Activated T-cell treated with anti-CD3 and anti-CD28 coated beads, Interleukin-2, amount 50 U/mL, for 24 hours (primary cell): Measurements from ENCODE around the gene HCK.

Source experiments
- DNase-seq: peaks from one replicate; pipeline ENCODE4 v3.0.0-alpha.2; 2020
- H3K27ac Mint-ChIP-seq: 2 replicates; pipeline ENCODE4 v1.8.0; 2020; ENCODE audit warnings: mild to moderate bottlenecking, mixed read lengths
- H3K27me3 Mint-ChIP-seq: 2 replicates; pipeline ENCODE4 v1.8.0; 2020; ENCODE audit warnings: mixed read lengths
- H3K36me3 Mint-ChIP-seq: 2 replicates; pipeline ENCODE4 v1.8.0; 2020; ENCODE audit warnings: low read depth, mixed read lengths
- H3K4me1 Mint-ChIP-seq: 2 replicates; pipeline ENCODE4 v1.8.0; 2020; ENCODE audit warnings: low read depth, mixed read lengths
- H3K4me3 Mint-ChIP-seq: 2 replicates; pipeline ENCODE4 v1.8.0; 2020; ENCODE audit warnings: mild to moderate bottlenecking, moderate library complexity, mixed read lengths
- H3K9me3 Mint-ChIP-seq: 2 replicates; pipeline ENCODE4 v1.8.0; 2020; ENCODE audit warnings: mixed read lengths

HCK gene

DNA sequence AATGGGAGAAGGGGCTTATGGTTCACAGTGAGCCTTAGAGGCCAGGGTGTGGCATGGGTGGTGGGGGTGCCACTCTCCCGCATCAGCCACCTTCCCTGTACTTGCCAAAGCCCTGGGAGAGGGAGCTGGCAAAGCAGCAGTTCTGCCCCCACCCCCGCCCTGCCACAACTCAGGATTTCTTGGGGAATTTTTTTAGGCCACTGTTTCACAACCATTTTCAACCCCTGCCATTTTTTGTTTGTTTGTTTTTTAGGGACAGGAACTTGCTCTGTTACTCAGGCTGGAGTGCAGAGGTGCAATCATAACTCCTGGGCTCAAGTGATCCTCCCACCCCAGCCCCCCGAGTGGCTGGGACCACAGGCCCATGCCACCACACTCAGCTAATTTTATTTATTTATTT is 35.0 kb downstream of the HCK start:
- no peaks in the 10 kb centered on the region for H3K36me3 Mint-ChIP-seq
- peaks cover 28% of the 10 kb centered on the region for H3K27me3 Mint-ChIP-seq
- H3K9me3 Mint-ChIP-seq, result no peaks in the 10 kb centered on the region
- DNase-seq, result no peak
- H3K27ac Mint-ChIP-seq, result no peak overlapping the region
- H3K4me1 Mint-ChIP-seq, result peaks cover 1% of the 10 kb centered on the region
- no peak overlapping the region for H3K4me3 Mint-ChIP-seq

DNA sequence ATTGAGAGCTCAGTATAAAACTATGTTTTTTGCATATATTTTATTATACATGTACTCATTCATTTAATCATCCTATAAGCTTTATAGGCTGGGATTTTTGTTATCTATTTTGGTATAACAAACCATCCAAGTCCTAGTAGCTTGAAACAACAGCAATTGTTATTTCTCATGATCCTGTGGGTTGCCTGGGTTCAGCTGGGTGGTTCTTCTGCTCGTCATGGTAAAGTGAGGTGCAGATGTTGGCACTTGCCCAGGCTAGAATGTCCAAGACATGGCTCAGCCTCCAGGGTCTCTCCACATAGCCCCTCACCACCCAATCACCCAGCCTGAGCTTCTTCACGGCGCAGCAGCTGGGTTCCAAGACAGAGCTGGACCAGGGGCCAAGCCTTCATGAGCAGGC is 36.7 kb downstream of the HCK start:
- no peaks in the 10 kb centered on the region for H3K9me3 Mint-ChIP-seq
- peaks cover 1% of the 10 kb centered on the region for H3K4me1 Mint-ChIP-seq
- H3K36me3 Mint-ChIP-seq, result no peaks in the 10 kb centered on the region
- no peak for DNase-seq
- no peak overlapping the region for H3K27ac Mint-ChIP-seq
- H3K4me3 Mint-ChIP-seq, result no peak overlapping the region
- H3K27me3 Mint-ChIP-seq, result peaks cover 18% of the 10 kb centered on the region

GRCh38 chr20:32089637-32090362 is 37.8 kb downstream of the HCK start:
- Mint-ChIP-seq H3K9me3 (no peaks in the 10 kb centered on the region), H3K4me1 (peaks cover 1% of the 10 kb centered on the region), H3K27ac (no peak overlapping the region), H3K4me3 (no peak overlapping the region), H3K36me3 (no peaks in the 10 kb centered on the region), H3K27me3 (peaks cover 11% of the 10 kb centered on the region)
- DNase-seq, result no peak

DNA sequence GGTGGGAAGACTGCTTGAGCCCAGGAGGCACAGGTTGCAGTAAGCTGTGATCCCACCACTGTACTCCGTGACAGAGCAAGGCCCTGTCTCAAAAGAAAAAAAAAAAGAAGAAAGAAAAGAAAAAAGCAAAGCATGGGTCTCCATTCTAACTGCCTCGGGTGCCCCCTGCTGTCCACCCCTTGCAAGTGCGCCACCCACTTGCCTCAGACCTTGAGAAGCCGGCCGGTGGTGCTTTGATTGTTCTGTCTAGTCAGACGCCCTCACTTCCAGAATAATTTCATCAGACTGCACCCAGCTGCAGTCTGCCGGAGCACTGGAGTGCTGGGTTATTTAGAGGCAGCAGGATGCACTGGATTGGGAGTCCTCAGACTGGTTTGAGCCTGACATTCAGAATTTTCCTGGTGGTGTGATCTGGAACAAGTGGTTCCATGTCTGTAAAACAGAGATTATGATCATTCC is 39.9 kb downstream of the HCK start:
- Mint-ChIP-seq H3K27me3 (peaks cover 4% of the 10 kb centered on the region), H3K27ac (no peak overlapping the region), H3K4me1 (peaks cover 1% of the 10 kb centered on the region)

GRCh38 chr20:32098786-32099185 is 46.7 kb downstream of the HCK start:
- Mint-ChIP-seq H3K4me1 (no peaks in the 10 kb centered on the region), H3K36me3 (no peaks in the 10 kb centered on the region), H3K27ac (no peak overlapping the region), H3K27me3 (peaks cover 21% of the 10 kb centered on the region), H3K9me3 (no peaks in the 10 kb centered on the region), H3K4me3 (no peak overlapping the region)
- DNase-seq, result no peak

More for the DNA sequence above, 39.9 kb downstream of the HCK start:
- peak; percentile 83 for DNase-seq
- no peaks in the 10 kb centered on the region for H3K9me3 Mint-ChIP-seq
- no peaks in the 10 kb centered on the region for H3K36me3 Mint-ChIP-seq
- H3K4me3 Mint-ChIP-seq, result no peak overlapping the region

DNA sequence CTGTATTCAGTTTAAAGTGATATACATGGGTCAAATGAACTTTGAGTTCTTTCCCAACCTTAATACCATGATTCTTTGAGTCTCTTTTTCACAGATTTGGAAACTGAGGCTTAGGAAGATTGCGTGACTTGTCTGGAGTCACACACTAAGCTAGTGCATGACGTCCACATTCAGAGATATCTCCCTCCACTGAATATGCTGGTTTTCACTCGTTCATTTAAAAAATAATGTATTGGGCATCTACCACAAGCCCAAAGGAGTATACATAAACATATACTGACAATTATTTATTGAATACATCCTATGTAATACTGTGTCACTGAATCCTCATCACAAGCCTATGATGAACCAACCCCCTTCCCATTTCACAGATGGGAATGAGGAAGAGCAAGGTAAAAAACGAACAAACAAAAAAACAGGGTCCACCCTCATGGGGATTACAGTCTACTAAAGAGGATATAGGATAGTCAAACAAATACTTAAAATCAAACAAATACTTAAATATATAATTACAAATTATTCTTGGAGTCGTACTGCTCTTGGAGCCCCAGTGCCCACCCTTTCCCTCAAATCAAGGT is 56.9 kb downstream of the HCK start:
- Mint-ChIP-seq H3K36me3 (peaks cover 31% of the 10 kb centered on the region), H3K27ac (peak overlapping the region; percentile 100), H3K4me1 (peaks cover 32% of the 10 kb centered on the region), H3K4me3 (no peak overlapping the region), H3K9me3 (no peaks in the 10 kb centered on the region), H3K27me3 (no peaks in the 10 kb centered on the region)
- no peak for DNase-seq

DNA sequence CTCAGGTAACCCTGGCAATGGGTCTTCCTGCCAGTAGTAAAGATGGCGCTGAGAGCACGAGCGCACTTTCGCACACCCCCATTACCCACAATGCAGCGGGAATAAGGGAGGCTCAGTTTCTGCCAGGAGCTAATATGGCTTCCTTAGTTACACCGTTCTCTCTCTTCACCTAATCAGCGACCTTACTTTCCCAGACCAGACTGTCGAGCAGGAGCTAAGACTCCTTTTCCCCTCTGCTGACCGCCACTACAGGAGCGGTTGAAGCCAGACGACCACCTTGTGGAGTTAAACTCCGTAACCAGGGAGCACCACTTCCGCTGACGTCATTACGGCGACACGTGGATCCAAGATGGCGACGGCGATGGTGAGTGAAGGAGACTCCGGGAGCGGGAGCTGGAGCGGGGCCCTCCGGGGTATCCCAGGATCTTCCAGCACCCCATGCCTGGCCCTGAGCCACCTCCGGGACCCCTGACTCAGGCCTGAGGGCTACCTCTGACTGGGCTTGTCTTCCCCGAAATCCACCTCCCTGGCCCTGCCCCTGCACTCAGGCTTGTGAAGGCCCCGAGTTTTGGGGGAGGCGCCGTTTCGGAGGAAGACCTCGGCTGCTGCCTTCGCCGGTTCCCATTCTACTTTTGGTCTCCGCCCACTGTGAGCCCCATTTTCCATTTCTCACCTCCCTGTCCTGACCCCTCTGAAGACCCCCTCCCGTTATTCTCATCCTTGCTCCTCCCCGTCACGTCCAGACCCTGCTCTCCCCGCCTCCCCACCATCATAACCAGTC is 57.5 kb downstream of the HCK start, which contains the start of gene TM9SF4:
Gene TM9SF4 (plus strand): TSS at position 323 of the 781 bp plus-strand sequence. CDS start 27 bp downstream, at position 350.
- H3K27ac Mint-ChIP-seq, result peak within 1 kb of the TSS; percentile 100
- DNase-seq, result peak; percentile 96
- H3K9me3 Mint-ChIP-seq, result no peaks in the 10 kb centered on the region
- no peaks in the 10 kb centered on the region for H3K27me3 Mint-ChIP-seq
- peaks cover 36% of the 10 kb centered on the region for H3K4me1 Mint-ChIP-seq
- H3K4me3 Mint-ChIP-seq, result peak within 1 kb of the TSS; percentile 88
- H3K36me3 Mint-ChIP-seq, result peaks cover 35% of the 10 kb centered on the region

- Mint-ChIP-seq H3K4me3 (peak overlapping the region; percentile 88), H3K27ac (peak overlapping the region; percentile 100), H3K27me3 (no peaks in the 10 kb centered on the region), H3K36me3 (peaks cover 42% of the 10 kb centered on the region), H3K4me1 (peaks cover 43% of the 10 kb centered on the region), H3K9me3 (no peaks in the 10 kb centered on the region)
- no peak for DNase-seq
Measured at GRCh38 chr20:32110173-32110704, 58.2 kb downstream of the HCK start.

- Mint-ChIP-seq H3K4me1 (peaks cover 46% of the 10 kb centered on the region), H3K4me3 (peak overlapping the region; percentile 88), H3K27ac (peak overlapping the region; percentile 100), H3K36me3 (peaks cover 46% of the 10 kb centered on the region), H3K9me3 (no peaks in the 10 kb centered on the region), H3K27me3 (no peaks in the 10 kb centered on the region)
- DNase-seq, result no peak
Measured at GRCh38 chr20:32110727-32111126, 58.7 kb downstream of the HCK start.

DNA sequence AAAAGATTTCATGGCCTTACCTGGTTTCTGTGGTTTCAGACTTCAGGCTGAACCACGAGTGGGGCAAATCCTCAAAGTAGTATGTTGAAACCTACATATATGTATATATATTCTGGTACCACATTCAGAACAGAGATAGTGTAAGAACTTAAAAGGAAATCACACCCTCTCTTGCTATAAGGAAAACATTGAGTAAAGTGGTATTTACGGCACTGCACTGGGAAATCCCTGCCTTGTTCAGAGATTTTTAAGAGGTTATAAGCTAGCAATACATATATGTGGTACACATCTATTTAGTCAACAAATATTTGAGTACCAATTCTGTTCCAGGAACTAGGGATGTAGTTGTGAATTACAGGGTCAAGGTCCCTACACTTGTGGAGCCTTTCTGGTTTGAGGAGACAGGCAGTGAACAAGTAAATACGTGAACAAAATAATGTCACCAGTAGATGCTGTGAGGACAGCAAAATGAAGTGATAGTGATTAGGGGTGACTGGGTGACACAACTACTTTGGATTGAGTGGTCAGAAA is 59.2 kb downstream of the HCK start:
- H3K4me1 Mint-ChIP-seq, result peaks cover 49% of the 10 kb centered on the region
- peaks cover 50% of the 10 kb centered on the region for H3K36me3 Mint-ChIP-seq
- H3K27me3 Mint-ChIP-seq, result no peaks in the 10 kb centered on the region
- peak overlapping the region; percentile 100 for H3K27ac Mint-ChIP-seq
- peak overlapping the region; percentile 88 for H3K4me3 Mint-ChIP-seq
- no peak for DNase-seq
- no peaks in the 10 kb centered on the region for H3K9me3 Mint-ChIP-seq

DNA sequence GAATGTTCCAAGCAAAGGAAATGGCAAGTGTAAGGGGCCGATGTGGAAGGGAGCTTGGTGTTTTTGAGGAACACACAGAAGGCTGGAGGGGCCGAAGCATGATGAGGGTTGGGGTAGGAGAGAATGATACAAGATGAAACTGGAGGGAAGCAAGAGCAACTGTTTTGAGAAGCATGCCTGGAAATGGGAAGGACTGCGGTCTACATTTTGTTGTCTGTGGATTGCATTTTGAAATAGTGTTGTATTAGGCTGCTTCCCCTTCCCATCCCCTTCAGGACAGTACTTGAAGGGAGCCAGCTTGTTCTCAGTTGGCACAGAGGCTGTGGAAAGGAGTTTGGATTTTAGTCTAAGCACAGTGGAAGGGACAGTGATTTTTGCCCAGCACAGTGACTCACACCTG is 59.7 kb downstream of the HCK start:
- Mint-ChIP-seq H3K4me1 (peaks cover 54% of the 10 kb centered on the region), H3K27ac (peak overlapping the region; percentile 100)

GRCh38 chr20:32112841-32113240 is 60.8 kb downstream of the HCK start:
- peak overlapping the region; percentile 0 for H3K4me3 Mint-ChIP-seq
- no peaks in the 10 kb centered on the region for H3K27me3 Mint-ChIP-seq
- H3K9me3 Mint-ChIP-seq, result no peaks in the 10 kb centered on the region
- H3K4me1 Mint-ChIP-seq, result peaks cover 61% of the 10 kb centered on the region
- peaks cover 64% of the 10 kb centered on the region for H3K36me3 Mint-ChIP-seq
- DNase-seq, result no peak
- H3K27ac Mint-ChIP-seq, result peak overlapping the region; percentile 20

More for the DNA sequence above, 59.7 kb downstream of the HCK start:
- Mint-ChIP-seq H3K36me3 (peaks cover 55% of the 10 kb centered on the region), H3K9me3 (no peaks in the 10 kb centered on the region), H3K4me3 (peak overlapping the region; percentile 27), H3K27me3 (no peaks in the 10 kb centered on the region)
- no peak for DNase-seq

DNA sequence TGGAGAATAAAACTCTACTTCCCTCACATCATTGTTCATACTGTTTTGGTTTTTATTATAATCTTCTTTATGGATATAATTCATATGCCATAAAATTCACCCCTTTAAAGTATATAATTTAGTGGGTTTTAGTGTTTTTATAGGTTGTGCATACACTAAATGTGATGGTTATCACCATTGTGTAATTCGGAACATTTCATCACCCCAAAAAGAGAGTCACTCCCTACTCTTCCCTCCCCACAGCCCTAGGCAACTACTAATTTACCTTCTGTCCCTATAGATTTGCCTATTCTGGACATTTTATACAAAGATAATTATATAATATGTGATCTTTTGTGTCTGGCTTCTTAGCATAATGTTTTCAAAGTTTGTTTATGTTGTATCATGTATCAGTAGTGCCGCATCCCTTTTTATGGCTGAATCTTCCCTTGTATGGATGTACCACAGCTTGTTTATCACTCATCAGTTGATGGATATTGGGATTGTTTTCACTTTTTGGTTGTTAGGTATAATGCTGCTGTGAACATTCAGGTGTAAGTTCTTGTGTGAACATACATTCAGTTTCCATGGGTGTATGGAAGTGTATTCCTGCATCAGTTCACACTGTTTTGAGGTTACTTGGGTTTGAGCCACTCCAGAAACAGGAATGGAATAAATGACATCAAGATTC is 61.7 kb downstream of the HCK start:
- no peaks in the 10 kb centered on the region for H3K9me3 Mint-ChIP-seq
- H3K4me1 Mint-ChIP-seq, result peaks cover 64% of the 10 kb centered on the region
- no peaks in the 10 kb centered on the region for H3K27me3 Mint-ChIP-seq
- H3K27ac Mint-ChIP-seq, result no peak overlapping the region
- H3K4me3 Mint-ChIP-seq, result no peak overlapping the region
- H3K36me3 Mint-ChIP-seq, result peaks cover 67% of the 10 kb centered on the region
- DNase-seq, result no peak
